Activated CD4-positive, alpha-beta T cell treated with anti-CD3 and anti-CD28 coated beads, Interleukin-2, amount 50 U/mL, for 1 hour (primary cell): ENCODE results near the gene CFAP221.

ENCODE experiments used
- DNase-seq: peaks from one replicate; pipeline ENCODE4 v3.0.0-alpha.2; 2020

CFAP221 gene

GRCh38 chr2:119647440-119648169, 103.4 kb downstream of the CFAP221 start:
- no peak for DNase-seq

- no peak for DNase-seq
These were observed 105.2 kb downstream of the CFAP221 start for GRCh38 chr2:119649364-119649917.

DNA sequence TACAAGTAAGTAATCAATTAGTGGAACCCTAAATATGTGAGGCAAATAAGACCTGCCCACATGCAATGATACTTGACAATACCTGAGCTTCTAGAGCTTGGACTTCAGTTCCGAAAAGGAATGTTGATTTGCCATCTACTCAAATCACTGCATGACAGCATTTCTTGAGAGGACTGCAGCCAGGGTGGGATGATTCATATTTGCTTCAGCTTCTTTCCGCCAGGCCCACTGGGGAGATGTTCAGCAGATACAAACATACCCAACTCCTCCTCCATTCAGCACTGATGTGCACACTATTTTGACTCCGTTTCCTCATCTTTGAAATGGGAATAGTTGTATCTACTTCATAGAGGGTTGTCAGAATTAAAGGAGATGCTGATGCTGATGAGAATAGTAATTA, 106.0 kb downstream of the CFAP221 start:
- no peak for DNase-seq

GRCh38 chr2:119650846-119651370, 106.7 kb downstream of the CFAP221 start:
- DNase-seq = no peak

- DNase-seq = no peak
These were observed 113.4 kb downstream of the CFAP221 start for GRCh38 chr2:119657466-119658145.

DNA sequence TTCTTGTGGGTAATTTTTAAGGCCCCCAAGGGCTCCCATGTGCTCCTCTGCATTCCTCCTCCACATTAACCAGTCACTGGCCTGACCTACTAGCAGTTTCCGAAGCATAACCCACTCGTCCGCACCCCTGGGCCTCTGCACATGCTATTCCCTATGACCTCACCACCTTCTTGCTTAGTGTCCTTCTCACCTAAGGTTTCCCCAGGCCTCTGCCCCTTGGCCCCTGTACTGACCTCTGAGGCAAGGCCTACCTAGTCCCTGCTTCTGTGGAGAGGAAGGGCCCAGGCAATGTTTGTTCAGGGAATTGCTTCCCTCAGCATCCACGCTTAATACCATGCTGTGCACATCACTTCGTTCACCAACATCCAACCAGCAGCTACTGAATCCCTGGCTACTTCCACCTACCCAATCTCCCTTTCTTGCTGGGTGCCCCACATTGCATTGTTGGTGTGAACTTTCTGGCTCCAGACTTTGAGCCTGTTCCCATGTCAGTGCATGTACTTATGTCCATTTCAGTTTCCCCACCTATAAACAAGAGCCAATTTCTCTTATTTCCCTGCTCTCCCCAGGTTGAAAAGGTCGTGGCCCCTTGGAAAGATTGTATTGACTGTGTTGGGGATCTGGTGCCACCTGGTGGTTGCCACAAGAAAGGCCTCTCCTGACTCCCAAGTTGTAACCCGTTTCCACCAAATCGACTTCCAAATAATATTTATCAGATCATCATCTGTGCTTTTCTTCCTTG, 115.5 kb downstream of the CFAP221 start:
- DNase-seq = peak; percentile 32

GRCh38 chr2:119660343-119660658, 116.1 kb downstream of the CFAP221 start:
- no peak for DNase-seq

DNA sequence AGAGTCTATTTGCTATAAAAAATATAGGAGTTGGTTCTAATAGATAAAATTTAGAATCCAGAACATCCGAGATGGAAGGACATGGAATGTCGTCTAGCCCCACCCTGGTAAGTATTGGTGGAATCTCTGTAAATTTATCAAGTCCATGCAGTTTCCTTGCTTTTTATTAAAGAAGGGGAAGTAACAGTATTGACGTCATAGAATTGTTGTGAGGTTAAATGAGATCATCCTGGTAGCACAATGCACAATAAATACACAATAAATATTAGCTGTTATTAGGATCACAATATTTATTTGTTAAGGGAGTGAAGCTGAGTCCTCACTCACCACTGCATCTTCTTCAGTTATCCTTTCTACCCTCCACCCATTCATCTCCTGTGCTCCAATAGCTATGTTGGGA, 118.0 kb downstream of the CFAP221 start:
- no peak for DNase-seq

GRCh38 chr2:119668546-119668945, 124.3 kb downstream of the CFAP221 start:
- DNase-seq = no peak

DNA sequence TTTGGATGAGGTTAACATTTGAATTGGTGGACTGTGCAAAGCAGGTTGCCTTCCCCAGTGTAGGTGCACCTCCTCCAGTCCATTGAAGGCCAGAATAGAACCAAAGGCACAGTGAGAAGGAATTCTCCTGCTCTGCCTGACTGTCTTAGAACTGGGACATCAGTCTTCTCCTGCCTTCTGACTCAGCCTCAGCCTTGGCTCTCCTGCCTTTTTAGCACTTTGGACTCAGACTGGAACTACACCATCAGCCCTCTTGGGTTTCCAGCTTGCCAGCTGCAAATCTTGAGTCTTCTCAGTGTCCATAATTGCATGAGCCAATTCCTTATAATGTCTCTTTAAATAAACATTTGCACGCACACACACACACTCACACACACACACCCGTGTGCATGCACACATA, 126.8 kb downstream of the CFAP221 start:
- no peak for DNase-seq

DNA sequence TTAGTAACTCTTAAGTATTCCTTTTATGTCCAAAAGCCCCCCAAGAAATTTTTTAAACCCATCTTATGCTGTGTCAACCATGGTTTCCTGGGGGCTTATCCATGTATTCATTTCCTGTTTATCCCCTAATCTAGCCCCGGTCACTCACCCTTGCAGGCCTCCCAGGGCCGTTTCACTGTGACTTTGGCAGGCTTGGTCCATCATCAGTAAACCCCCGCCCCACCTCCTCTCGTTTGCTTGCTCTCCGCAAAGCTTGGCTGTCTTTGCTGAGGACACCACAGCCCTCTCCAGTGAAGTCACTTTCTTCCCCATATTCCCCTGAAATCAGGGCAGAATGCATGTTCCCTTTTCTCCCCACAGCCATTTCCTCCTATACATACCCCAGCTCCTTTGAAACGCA, 127.5 kb downstream of the CFAP221 start:
- no peak for DNase-seq

- no peak for DNase-seq
These were observed 128.1 kb downstream of the CFAP221 start for GRCh38 chr2:119672161-119672862.

GRCh38 chr2:119673796-119674195, 129.5 kb downstream of the CFAP221 start:
- DNase-seq = no peak

- DNase-seq = no peak
These were observed 130.7 kb downstream of the CFAP221 start for GRCh38 chr2:119674711-119675500.

GRCh38 chr2:119678021-119678656, 133.9 kb downstream of the CFAP221 start:
- DNase-seq = peak; percentile 38

DNA sequence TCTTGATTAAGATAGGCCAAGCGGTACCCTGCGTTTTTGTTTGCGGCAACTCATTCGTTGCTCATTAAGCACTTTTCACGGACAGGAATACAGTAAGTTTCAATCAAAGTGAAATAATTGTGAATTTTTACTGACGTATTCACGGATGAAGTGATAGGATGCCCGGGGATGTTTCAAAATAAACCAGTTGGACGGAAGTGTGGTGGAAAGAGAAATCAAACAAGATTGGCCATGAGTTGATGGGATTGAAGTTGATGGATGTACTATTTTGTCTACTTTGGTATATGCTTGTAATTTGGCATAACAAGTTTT, 135.2 kb downstream of the CFAP221 start:
- no peak for DNase-seq

GRCh38 chr2:119679846-119680245, 135.6 kb downstream of the CFAP221 start:
- DNase-seq = no peak

DNA sequence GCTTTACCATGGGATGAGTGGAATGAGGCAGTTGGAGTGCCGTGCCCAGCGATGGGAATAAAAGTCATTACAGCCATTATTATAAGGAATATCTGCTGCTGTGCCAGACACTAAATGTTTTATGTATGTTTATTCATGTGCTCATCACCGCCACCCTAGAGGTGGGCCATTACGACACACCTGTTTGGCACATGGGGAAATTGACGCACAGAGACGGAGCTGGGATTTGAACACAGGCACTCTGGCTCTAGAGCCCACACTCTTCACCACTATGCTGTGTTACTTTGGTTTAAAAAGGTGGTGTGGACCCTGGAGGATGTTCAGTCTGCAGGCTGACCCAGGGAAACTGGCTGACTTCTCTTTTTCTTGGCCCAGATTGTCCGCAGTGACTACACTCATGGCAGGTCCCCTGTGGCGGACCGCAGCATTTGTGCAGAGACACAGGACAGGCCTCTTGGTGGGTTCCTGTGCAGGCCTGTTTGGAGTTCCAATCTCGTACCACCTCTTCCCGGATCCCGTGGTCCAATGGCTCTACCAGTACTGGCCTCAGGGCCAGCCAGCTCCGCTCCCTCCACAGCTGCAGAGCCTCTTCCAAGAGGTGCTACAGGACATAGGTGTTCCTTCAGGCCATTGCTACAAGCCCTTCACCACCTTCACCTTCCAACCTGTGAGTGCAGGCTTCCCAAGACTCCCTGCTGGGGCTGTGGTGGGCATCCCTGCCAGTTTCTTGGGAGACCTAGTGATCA, 136.4 kb downstream of the CFAP221 start:
- no peak for DNase-seq

DNA sequence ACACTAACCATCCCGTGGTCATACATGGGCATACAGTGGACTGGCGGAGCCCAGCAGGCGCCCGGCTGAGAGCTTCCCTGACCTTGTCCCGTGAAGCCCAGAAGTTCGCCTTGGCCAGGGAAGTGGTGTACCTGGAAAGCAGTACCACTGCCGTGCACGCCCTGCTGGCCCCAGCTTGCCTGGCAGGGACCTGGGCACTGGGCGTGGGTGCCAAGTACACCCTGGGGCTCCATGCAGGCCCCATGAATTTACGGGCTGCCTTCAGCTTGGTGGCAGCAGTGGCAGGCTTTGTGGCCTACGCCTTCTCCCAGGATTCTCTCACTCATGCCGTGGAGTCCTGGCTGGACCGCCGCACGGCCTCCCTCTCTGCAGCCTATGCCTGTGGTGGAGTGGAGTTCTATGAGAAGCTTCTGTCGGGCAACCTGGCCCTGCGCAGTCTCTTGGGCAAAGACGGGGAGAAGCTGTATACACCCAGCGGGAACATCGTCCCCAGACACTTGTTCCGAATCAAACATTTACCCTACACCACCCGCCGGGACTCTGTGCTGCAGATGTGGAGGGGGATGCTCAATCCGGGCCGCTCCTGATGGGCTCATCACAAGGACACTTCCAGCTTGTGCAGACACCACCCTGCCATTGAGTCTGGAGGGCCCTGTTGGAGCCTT, 137.1 kb downstream of the CFAP221 start:
- DNase-seq = no peak

DNA sequence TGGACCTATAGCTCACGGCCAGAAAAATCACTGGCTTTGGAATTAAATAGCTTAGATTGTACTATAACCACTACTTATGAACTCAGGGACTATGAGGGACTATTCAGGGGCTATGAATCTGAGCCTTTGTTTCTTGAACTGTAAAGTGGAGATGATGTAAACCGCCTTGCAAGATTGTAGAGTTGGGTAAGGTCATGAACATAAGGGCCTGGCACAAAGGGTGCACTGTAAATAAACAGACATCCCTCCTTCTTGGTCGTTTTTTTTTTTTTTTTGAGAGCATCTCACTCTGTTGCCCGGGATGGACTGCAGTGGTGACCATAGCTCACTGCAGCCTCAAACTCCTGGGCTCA, 137.6 kb downstream of the CFAP221 start:
- no peak for DNase-seq
